Gastroesophageal sphincter (tissue), 3 donors: ENCODE data around the gene MLLT10.

ENCODE experiments used
- EP300 ChIP-seq: sonication (generic); formaldehyde crosslinking; IDR thresholded peaks from one replicate; pipeline ENCODE4 v1.6.1; 2017; ENCODE audit warnings: antibody characterized with exemption, mild to moderate bottlenecking
- POLR2A ChIP-seq, 2 donors: fragments of 450-650 bp; IDR thresholded peaks; one replicate each; pipeline ENCODE4 v1.6.1; 2017; ENCODE audit warnings: antibody characterized with exemption in 2 of 2, mild to moderate bottlenecking in 2 of 2, moderate library complexity in 1 of 2
- POLR2AphosphoS5 ChIP-seq: sonication (generic); formaldehyde crosslinking; IDR thresholded peaks from one replicate; pipeline ENCODE4 v1.6.1; 2017; ENCODE audit warnings: antibody characterized with exemption
- TF ChIP-seq, protein P1 (sequence below), 4 experiments: fragments of 200-600 bp in 2 of 4; fragments of 450-650 bp in 2 of 4; sonication (generic) in 1 of 4; IDR thresholded peaks; one replicate each; pipeline ENCODE4 v1.5.1; 2017 to 2019; ENCODE audit warnings: antibody characterized with exemption in 4 of 4, mild to moderate bottlenecking in 2 of 4, moderate library complexity in 2 of 4

DNA sequence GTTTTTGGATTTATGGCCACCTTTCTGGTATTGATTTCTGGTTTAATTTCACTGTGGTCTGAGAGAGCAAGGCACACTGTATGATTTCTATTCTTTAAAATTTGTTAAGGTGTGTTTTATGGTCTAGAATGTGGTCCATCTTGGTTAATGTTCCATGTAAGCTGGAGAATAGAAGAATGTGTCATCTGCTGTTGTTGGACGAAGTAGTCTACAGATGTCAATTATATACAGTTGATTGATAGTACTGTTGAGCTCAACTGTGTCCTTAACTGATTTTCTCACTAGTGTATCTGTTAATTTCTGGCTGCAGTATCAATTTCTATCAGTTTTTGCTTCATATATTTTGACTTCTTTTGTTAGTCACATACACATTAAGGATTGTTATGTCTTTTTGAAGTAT lies 127.1 kb downstream of the MLLT10 start:
- TF ChIP-seq, protein P1, sequence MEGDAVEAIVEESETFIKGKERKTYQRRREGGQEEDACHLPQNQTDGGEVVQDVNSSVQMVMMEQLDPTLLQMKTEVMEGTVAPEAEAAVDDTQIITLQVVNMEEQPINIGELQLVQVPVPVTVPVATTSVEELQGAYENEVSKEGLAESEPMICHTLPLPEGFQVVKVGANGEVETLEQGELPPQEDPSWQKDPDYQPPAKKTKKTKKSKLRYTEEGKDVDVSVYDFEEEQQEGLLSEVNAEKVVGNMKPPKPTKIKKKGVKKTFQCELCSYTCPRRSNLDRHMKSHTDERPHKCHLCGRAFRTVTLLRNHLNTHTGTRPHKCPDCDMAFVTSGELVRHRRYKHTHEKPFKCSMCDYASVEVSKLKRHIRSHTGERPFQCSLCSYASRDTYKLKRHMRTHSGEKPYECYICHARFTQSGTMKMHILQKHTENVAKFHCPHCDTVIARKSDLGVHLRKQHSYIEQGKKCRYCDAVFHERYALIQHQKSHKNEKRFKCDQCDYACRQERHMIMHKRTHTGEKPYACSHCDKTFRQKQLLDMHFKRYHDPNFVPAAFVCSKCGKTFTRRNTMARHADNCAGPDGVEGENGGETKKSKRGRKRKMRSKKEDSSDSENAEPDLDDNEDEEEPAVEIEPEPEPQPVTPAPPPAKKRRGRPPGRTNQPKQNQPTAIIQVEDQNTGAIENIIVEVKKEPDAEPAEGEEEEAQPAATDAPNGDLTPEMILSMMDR (IDR thresholded peaks at IDR 0.05): no peak
- no peak for TF ChIP-seq POLR2AphosphoS5
- TF ChIP-seq POLR2A (IDR thresholded peaks at IDR 0.05): no peak
- no peak for TF ChIP-seq EP300
